HepG2 (cell line): ENCODE results near the gene STAP2. TPM values are rescaled to one million over a fixed set of nuclear protein-coding genes. Genes with fewer than 3 reads are reported as not detected.

ENCODE experiments used
- ATAC-seq: fragments of 200-7000 bp; cut with Tn5 transposase; 3 replicates; pipeline ENCODE4 v1.9.1; 2020; ENCODE audit warnings: mild to moderate bottlenecking, moderate library complexity
- BruUV-seq: library from RNA; stranded (reverse); fragments of 400-500 nt; replicated peaks from 2 replicates; lab custom pipeline; 2021; lab: Mats Ljungman, UMichigan
- CTCF ChIA-PET: fragments of 300-600 bp; formaldehyde crosslinking; extraction: SDS; loops from one replicate; lab custom pipeline; 2021; ENCODE audit warnings: low total read pairs, inconsistent platforms, low intra/inter-chr PET ratio; lab: Yijun Ruan, JAX
- POLR2A ChIA-PET: fragments of 350-600 bp; sonication (Branson Sonifier 250); formaldehyde crosslinking; loops from one replicate; lab custom pipeline; 2020; ENCODE audit warnings: antibody characterized with exemption, inconsistent platforms; lab: Yijun Ruan, JAX
- DNase-seq: peaks from one replicate; pipeline ENCODE4 v3.0.0-alpha.2; 2015; ENCODE audit warnings: low spot score
- FAIRE-seq: peaks from 3 replicates; lab custom pipeline; 2011; peaks lifted over from hg19 to GRCh38; lab: Jason Lieb, UNC
- H2AFZ ChIP-seq: one replicate; pipeline ENCODE4 v1.6.1; 2011; ENCODE audit warnings: low read length, inconsistent platforms
- H3K27ac ChIP-seq: fragments of 300-600 bp; 3 replicates; pipeline ENCODE4 v1.8.0; 2011; ENCODE audit warnings: mixed run types, mild to moderate bottlenecking, mixed read lengths, low read length, inconsistent platforms; ENCODE audit not compliant: insufficient read depth; ENCODE audit errors: extremely low read length
- H3K27me3 ChIP-seq, 2 experiments: fragments of 200-600 bp in 1 of 2; 2 replicates in 1 of 2; 3 replicates in 1 of 2; pipeline versions ENCODE4 v1.6.0 to v1.8.0; 2011; ENCODE audit warnings: low read length in 2 of 2, mild to moderate bottlenecking in 2 of 2, moderate library complexity in 2 of 2, inconsistent platforms in 1 of 2; ENCODE audit not compliant: insufficient read depth in 2 of 2, control insufficient read depth in 1 of 2
- H3K36me3 ChIP-seq, 2 experiments: fragments of 200-600 bp in 1 of 2; replicated peaks in 1 of 2; 2 replicates in 1 of 2; 3 replicates in 1 of 2; pipeline versions ENCODE4 v1.5.1 to v1.8.0; 2011; ENCODE audit warnings: low read length in 2 of 2, inconsistent platforms in 1 of 2; ENCODE audit not compliant: insufficient read depth in 2 of 2, control insufficient read depth in 1 of 2
- H3K4me1 ChIP-seq: 2 replicates; pipeline ENCODE4 v1.5.1; 2012; ENCODE audit warnings: low read length, inconsistent platforms; ENCODE audit not compliant: insufficient read depth
- H3K4me2 ChIP-seq: 2 replicates; pipeline ENCODE4 v1.6.0; 2011; ENCODE audit warnings: low read depth, low read length, inconsistent platforms
- H3K4me3 ChIP-seq, 3 experiments: fragments of 200-600 bp in 1 of 3; sonication (generic), shearing (Covaris generic) in 1 of 3; replicated peaks in 1 of 3; 2 replicates each; pipeline ENCODE4 v1.5.1; 2011 to 2016; ENCODE audit warnings: low read length in 3 of 3, inconsistent platforms in 2 of 3, low read depth in 2 of 3, mild to moderate bottlenecking in 2 of 3, control low read depth in 1 of 3, mixed read lengths in 1 of 3; ENCODE audit not compliant: insufficient read depth in 1 of 3
- H3K79me2 ChIP-seq: one replicate; pipeline ENCODE4 v1.6.1; 2011; ENCODE audit warnings: low read length, inconsistent platforms; ENCODE audit not compliant: insufficient read depth
- H3K9ac ChIP-seq: 2 replicates; pipeline ENCODE4 v1.6.0; 2011; ENCODE audit warnings: mild to moderate bottlenecking, low read depth, low read length, inconsistent platforms; ENCODE audit not compliant: insufficient read depth
- H3K9me3 ChIP-seq: 2 replicates; pipeline ENCODE4 v1.5.1; 2012; ENCODE audit warnings: mild to moderate bottlenecking, low read length
- H4K20me1 ChIP-seq: 2 replicates; pipeline ENCODE4 v1.6.0; 2011; ENCODE audit warnings: inconsistent platforms, mild to moderate bottlenecking, low read length, moderate library complexity; ENCODE audit not compliant: insufficient read depth
- BRD4 ChIP-seq: sonication (generic); formaldehyde crosslinking; IDR thresholded peaks from 2 replicates; pipeline ENCODE4 v1.4.0; 2020; ENCODE audit warnings: missing genetic modification reagents
- EZH2 ChIP-seq: conservative IDR thresholded peaks from 2 replicates; pipeline ENCODE4 v1.6.1; 2012; ENCODE audit warnings: mild to moderate bottlenecking, low read depth, low read length, moderate library complexity
- GPBP1L1 ChIP-seq: sonication (generic); formaldehyde crosslinking; IDR thresholded peaks from 2 replicates; pipeline ENCODE4 v1.5.0; 2020; ENCODE audit warnings: mild to moderate bottlenecking, missing genetic modification reagents
- JUN ChIP-seq: sonication (generic); formaldehyde crosslinking; IDR thresholded peaks from 2 replicates; pipeline ENCODE4 v1.4.0; 2020; ENCODE audit warnings: mild to moderate bottlenecking, missing genetic modification reagents
- MAF1 ChIP-seq: sonication (generic); formaldehyde crosslinking; IDR thresholded peaks from 2 replicates; pipeline ENCODE4 v1.5.0; 2020; ENCODE audit warnings: missing genetic modification reagents, borderline replicate concordance
- MTF1 ChIP-seq: sonication (generic); formaldehyde crosslinking; IDR thresholded peaks from 2 replicates; pipeline ENCODE4 v1.5.0; 2020; ENCODE audit warnings: missing genetic modification reagents
- MZF1 ChIP-seq: sonication (generic); formaldehyde crosslinking; IDR thresholded peaks from 2 replicates; pipeline ENCODE4 v1.8.1; 2023; ENCODE audit warnings: mild to moderate bottlenecking, missing genetic modification reagents, borderline replicate concordance
- RFXANK ChIP-seq: IDR thresholded peaks from 2 replicates; pipeline ENCODE4 v1.6.1; 2016
- RNF2 ChIP-seq: fragments of 450-650 bp; conservative IDR thresholded peaks from 2 replicates; pipeline ENCODE4 v1.6.1; 2016; ENCODE audit warnings: low read depth
- SCMH1 ChIP-seq: sonication (generic); formaldehyde crosslinking; IDR thresholded peaks from 2 replicates; pipeline ENCODE4 v1.9.0; 2021; ENCODE audit warnings: missing genetic modification reagents, mild to moderate bottlenecking, borderline replicate concordance
- SP5 ChIP-seq: IDR thresholded peaks from 2 replicates; pipeline ENCODE4 v1.6.1; 2016; ENCODE audit warnings: low read depth, borderline replicate concordance
- YEATS2 ChIP-seq: sonication (generic); formaldehyde crosslinking; IDR thresholded peaks from 2 replicates; pipeline ENCODE4 v1.4.0; 2020; ENCODE audit warnings: missing genetic modification reagents, borderline replicate concordance
- ZNF44 ChIP-seq: sonication (generic); formaldehyde crosslinking; IDR thresholded peaks from 2 replicates; pipeline ENCODE4 v1.5.1; 2020; ENCODE audit warnings: mild to moderate bottlenecking, missing genetic modification reagents
- ZNF547 ChIP-seq: sonication (generic); formaldehyde crosslinking; IDR thresholded peaks from 2 replicates; pipeline ENCODE4 v1.5.1; 2020; ENCODE audit warnings: mild to moderate bottlenecking, missing genetic modification reagents
- ZNF563 ChIP-seq: sonication (generic); formaldehyde crosslinking; IDR thresholded peaks from 2 replicates; pipeline ENCODE4 v1.8.0; 2022; ENCODE audit warnings: mild to moderate bottlenecking, moderate library complexity, missing genetic modification reagents
- ZNF841 ChIP-seq: sonication (generic); formaldehyde crosslinking; IDR thresholded peaks from 2 replicates; pipeline ENCODE4 v1.8.1; 2023; ENCODE audit warnings: missing genetic modification reagents, borderline replicate concordance
- ZSCAN31 ChIP-seq: sonication (generic); formaldehyde crosslinking; IDR thresholded peaks from 2 replicates; pipeline ENCODE4 v1.5.0; 2020; ENCODE audit warnings: low read depth, mild to moderate bottlenecking, missing genetic modification reagents
- WGBS: methylation state at CpG from one replicate; pipeline ENCODE4 v1.1.6; 2017; ENCODE audit warnings: low lambda C conversion rate; 5-methylcytosine and 5-hydroxymethylcytosine counted together
- in situ Hi-C: cut with HindIII; loops from 2 replicates; pipeline ENCODE4 v1.10.0; 2017; ENCODE audit warnings: low pct_unique_long_range_greater_than_20kb; ENCODE audit not compliant: extremely low pct_ligation_motif_present
- intact Hi-C: fragments of 100-400 bp; cut with micrococcal nuclease; formaldehyde crosslinking; loops from one replicate; pipeline ENCODE4 v1.10.0; 2022; ENCODE audit not compliant: unreplicated experiment
- polyA plus RNA-seq, 8 experiments: library from polyadenylated mRNA; depleted of rRNA in 3 of 8; stranded (reverse) in 7 of 8; unstranded in 1 of 8; fragments of >200 nt; fragmentation: Illumina TruSeq in 4 of 8; extraction: Trizol in 4 of 8; gene quantifications; 2 replicates each; pipeline versions ENCODE4 v1.2.1 to v1.2.3, GENCODE V29; 2011 to 2016; ENCODE audit warnings: low read depth in 4 of 8, missing spikeins in 1 of 8, mixed read lengths in 1 of 8; ENCODE audit not compliant: insufficient read depth in 1 of 8
- total RNA-seq, 5 experiments: library from RNA; depleted of rRNA; stranded (reverse); fragments of >200 nt; fragmentation: Illumina TruSeq; extraction: Trizol; gene quantifications; 2 replicates each; pipeline ENCODE4 v1.2.3, GENCODE V29; 2016; ENCODE audit warnings: low read depth in 1 of 5
- TF ChIP-seq, protein P1 (sequence below): IDR thresholded peaks from 2 replicates; pipeline ENCODE4 v1.6.1; 2016; ENCODE audit warnings: mild to moderate bottlenecking
- TF ChIP-seq, protein P2 (sequence below): sonication (generic); formaldehyde crosslinking; IDR thresholded peaks from 2 replicates; pipeline ENCODE4 v1.8.0; 2022; ENCODE audit warnings: mild to moderate bottlenecking, missing genetic modification reagents, moderate library complexity

STAP2 gene
- total and polyA plus RNA-seq, 2 of the 13 experiments (the other 11 are each of a cell fraction or from before 2014, with no cell fraction given), result 39.0 to 43.7 TPM

DNA sequence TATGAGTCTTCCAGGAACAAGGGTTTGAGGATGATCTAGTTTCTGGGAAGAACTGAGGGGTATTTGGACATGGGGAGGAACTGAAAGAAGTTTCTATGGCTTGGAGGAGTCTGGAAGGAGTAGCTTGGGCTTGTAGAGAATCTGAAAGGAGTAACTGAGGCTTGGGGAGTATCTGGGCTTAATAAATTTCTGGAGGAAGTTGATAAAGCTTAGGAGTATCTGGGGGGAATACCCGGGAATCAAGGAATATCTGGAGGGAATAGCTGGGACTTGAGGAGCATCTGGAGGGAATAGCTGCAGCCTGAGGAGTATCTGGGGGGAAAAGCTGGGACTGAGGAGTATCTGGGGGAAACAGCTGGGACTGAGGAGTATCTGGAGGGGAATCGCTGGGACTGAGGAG lies 18.2 kb downstream of the STAP2 start (continued):
- TF ChIP-seq, protein P1, sequence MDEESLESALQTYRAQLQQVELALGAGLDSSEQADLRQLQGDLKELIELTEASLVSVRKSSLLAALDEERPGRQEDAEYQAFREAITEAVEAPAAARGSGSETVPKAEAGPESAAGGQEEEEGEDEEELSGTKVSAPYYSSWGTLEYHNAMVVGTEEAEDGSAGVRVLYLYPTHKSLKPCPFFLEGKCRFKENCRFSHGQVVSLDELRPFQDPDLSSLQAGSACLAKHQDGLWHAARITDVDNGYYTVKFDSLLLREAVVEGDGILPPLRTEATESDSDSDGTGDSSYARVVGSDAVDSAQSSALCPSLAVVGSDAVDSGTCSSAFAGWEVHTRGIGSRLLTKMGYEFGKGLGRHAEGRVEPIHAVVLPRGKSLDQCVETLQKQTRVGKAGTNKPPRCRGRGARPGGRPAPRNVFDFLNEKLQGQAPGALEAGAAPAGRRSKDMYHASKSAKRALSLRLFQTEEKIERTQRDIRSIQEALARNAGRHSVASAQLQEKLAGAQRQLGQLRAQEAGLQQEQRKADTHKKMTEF (CRISPR knock-in tag), result no peak
- TF ChIP-seq ZNF841 (CRISPR knock-in tag), result no peak
- no peak for TF ChIP-seq ZNF563 (CRISPR knock-in tag)

GRCh38 chr19:4319067-4319718 lies 19.4 kb downstream of the STAP2 start:
- no peaks in the 10 kb centered on the region for H3K9me3 ChIP-seq
- TF ChIP-seq EZH2 (no peak), MZF1 (CRISPR knock-in tag) (no peak), GPBP1L1 (CRISPR knock-in tag) (no peak), RFXANK (CRISPR knock-in tag) (no peak), BRD4 (CRISPR knock-in tag) (no peak), SP5 (CRISPR knock-in tag) (no peak), ZNF547 (CRISPR knock-in tag) (no peak), MAF1 (CRISPR knock-in tag) (no peak), ZSCAN31 (CRISPR knock-in tag) (no peak), YEATS2 (CRISPR knock-in tag) (no peak), MTF1 (no peak), RNF2 (no peak), ZNF44 (no peak), SCMH1 (CRISPR knock-in tag) (no peak), JUN (CRISPR knock-in tag) (no peak)
- TF ChIP-seq, protein P2, sequence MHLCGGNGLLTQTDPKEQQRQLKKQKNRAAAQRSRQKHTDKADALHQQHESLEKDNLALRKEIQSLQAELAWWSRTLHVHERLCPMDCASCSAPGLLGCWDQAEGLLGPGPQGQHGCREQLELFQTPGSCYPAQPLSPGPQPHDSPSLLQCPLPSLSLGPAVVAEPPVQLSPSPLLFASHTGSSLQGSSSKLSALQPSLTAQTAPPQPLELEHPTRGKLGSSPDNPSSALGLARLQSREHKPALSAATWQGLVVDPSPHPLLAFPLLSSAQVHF, result no peak
- no peak overlapping the region for H3K9ac ChIP-seq
- CTCF ChIA-PET, result no interaction called here
- H3K4me2 ChIP-seq, result no peak overlapping the region
- BruUV-seq, result no TSS peak
- DNase-seq, result no peak
- H3K27me3 ChIP-seq, result 0 out of 5 replicates have a peak, but pooled peaks cover 0 to 1% of the 10 kb centered on the region in 2 experiments
- H3K4me1 ChIP-seq, result peaks cover 7% of the 10 kb centered on the region
- ATAC-seq, result no peak
- H2AFZ ChIP-seq, result no peak overlapping the region
- WGBS, result 73% methylated on average over 2 of the region's 2 CpGs
- no peaks in the 10 kb centered on the region for H3K36me3 ChIP-seq
- H3K27ac ChIP-seq, result no peak overlapping the region
- POLR2A ChIA-PET, result interaction anchor here (3.0 to 4.1 kb wide), 2 partner anchors 9 to 24 kb away, joined by 17 to 22 read pairs; partner anchors contain the start of gene MPND
- intact Hi-C loops, result no loop called here
- H3K79me2 ChIP-seq, result no peaks in the 10 kb centered on the region
- in situ Hi-C loops, result no loop called here
- FAIRE-seq, result no peak
- H4K20me1 ChIP-seq, result no peaks in the 10 kb centered on the region
- no peak overlapping the region for H3K4me3 ChIP-seq
